Forelimb muscle (tissue), 1 donor: ENCODE results near the gene SLC26A4. TPM values are rescaled to one million over a fixed set of nuclear protein-coding genes. Genes with fewer than 3 reads are reported as not detected.

ENCODE experiments used
- DNase-seq: peaks from one replicate; pipeline ENCODE4 v3.0.0-alpha.2; 2013; ENCODE audit warnings: low read depth
- polyA plus RNA-seq: library from polyadenylated mRNA; unstranded; fragments of 120-200 nt; gene quantifications from one replicate; pipeline ENCODE4 v1.2.1, GENCODE V29; 2013; ENCODE audit not compliant: insufficient read length

The SLC26A4 gene
- polyA plus RNA-seq, 1 donor = 0.73 TPM

- no peak for DNase-seq
These were observed 83.7 kb downstream of the SLC26A4 start for GRCh38 chr7:107744345-107744750.

- no peak for DNase-seq
These were observed 85.4 kb downstream of the SLC26A4 start for GRCh38 chr7:107746006-107746405.

- no peak for DNase-seq
These were observed 90.5 kb downstream of the SLC26A4 start for GRCh38 chr7:107751113-107751512.

- no peak for DNase-seq
These were observed 94.0 kb downstream of the SLC26A4 start for GRCh38 chr7:107754642-107755041.

- DNase-seq = no peak
These were observed 98.0 kb downstream of the SLC26A4 start for GRCh38 chr7:107758667-107759066.

- DNase-seq = no peak
These were observed 106.8 kb downstream of the SLC26A4 start for GRCh38 chr7:107767391-107767790.

Other genes with a start within 250 kb of the SLC26A4 start
- gene GPR22, start 190.8 kb upstream of the SLC26A4 start, polyA plus RNA-seq = 0.11 TPM
- 27.9 TPM for gene COG5, start 96.9 kb upstream of the SLC26A4 start, polyA plus RNA-seq
- 6.9 TPM for gene DUS4L, start 96.9 kb upstream of the SLC26A4 start, polyA plus RNA-seq
- 42.0 TPM for gene BCAP29, start 80.6 kb upstream of the SLC26A4 start, polyA plus RNA-seq
- gene CBLL1, start 83.3 kb downstream of the SLC26A4 start, polyA plus RNA-seq = 19.3 TPM
- gene SLC26A3, start 142.4 kb downstream of the SLC26A4 start, polyA plus RNA-seq = not detected
- 87.0 TPM for gene DLD, start 230.4 kb downstream of the SLC26A4 start, polyA plus RNA-seq